ENCODE data around the gene CHCHD10.

CHCHD10 gene

GRCh38 chr22:23800297-23801237 is 32.8 kb upstream of the CHCHD10 start:
- TF ChIP-seq FOXM1 (IDR thresholded peaks at IDR 0.05; ENCODE audit: borderline replicate concordance, low read depth) (no peak), NFIC (IDR thresholded peaks at IDR 0.05) (no peak), RAD21 (IDR thresholded peaks at IDR 0.05; ENCODE audit: low read depth) (no peak), CEBPB (IDR thresholded peaks at IDR 0.05) (no peak), MAX (IDR thresholded peaks at IDR 0.05) (no peak), ZBTB7A (IDR thresholded peaks at IDR 0.05; ENCODE audit: low read depth) (no peak), USF1 (IDR thresholded peaks at IDR 0.05) (no peak)
- TF ChIP-seq, protein P1, sequence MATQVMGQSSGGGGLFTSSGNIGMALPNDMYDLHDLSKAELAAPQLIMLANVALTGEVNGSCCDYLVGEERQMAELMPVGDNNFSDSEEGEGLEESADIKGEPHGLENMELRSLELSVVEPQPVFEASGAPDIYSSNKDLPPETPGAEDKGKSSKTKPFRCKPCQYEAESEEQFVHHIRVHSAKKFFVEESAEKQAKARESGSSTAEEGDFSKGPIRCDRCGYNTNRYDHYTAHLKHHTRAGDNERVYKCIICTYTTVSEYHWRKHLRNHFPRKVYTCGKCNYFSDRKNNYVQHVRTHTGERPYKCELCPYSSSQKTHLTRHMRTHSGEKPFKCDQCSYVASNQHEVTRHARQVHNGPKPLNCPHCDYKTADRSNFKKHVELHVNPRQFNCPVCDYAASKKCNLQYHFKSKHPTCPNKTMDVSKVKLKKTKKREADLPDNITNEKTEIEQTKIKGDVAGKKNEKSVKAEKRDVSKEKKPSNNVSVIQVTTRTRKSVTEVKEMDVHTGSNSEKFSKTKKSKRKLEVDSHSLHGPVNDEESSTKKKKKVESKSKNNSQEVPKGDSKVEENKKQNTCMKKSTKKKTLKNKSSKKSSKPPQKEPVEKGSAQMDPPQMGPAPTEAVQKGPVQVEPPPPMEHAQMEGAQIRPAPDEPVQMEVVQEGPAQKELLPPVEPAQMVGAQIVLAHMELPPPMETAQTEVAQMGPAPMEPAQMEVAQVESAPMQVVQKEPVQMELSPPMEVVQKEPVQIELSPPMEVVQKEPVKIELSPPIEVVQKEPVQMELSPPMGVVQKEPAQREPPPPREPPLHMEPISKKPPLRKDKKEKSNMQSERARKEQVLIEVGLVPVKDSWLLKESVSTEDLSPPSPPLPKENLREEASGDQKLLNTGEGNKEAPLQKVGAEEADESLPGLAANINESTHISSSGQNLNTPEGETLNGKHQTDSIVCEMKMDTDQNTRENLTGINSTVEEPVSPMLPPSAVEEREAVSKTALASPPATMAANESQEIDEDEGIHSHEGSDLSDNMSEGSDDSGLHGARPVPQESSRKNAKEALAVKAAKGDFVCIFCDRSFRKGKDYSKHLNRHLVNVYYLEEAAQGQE (IDR thresholded peaks at IDR 0.05; ENCODE audit: low read depth): no peak

GRCh38 chr22:23796461-23796860 is 28.7 kb upstream of the CHCHD10 start:
- TF ChIP-seq EP300 (IDR thresholded peaks at IDR 0.05; ENCODE audit: borderline replicate concordance) (no peak), FOXM1 (IDR thresholded peaks at IDR 0.05; ENCODE audit: borderline replicate concordance, low read depth) (no peak), TCF12 (IDR thresholded peaks at IDR 0.05; ENCODE audit: low read depth) (no peak), ZBTB7A (IDR thresholded peaks at IDR 0.05; ENCODE audit: low read depth) (no peak), USF1 (IDR thresholded peaks at IDR 0.05) (no peak), NFIC (IDR thresholded peaks at IDR 0.05) (no peak), MAX (IDR thresholded peaks at IDR 0.05) (no peak)
- TF ChIP-seq, protein P1 (IDR thresholded peaks at IDR 0.05; ENCODE audit: low read depth): no peak

GRCh38 chr22:23793326-23793725 is 25.6 kb upstream of the CHCHD10 start:
- no peak for TF ChIP-seq TAF1 (IDR thresholded peaks at IDR 0.05; ENCODE audit: low read depth)
- no peak for TF ChIP-seq CEBPB (IDR thresholded peaks at IDR 0.05)
- TF ChIP-seq TEAD4 (IDR thresholded peaks at IDR 0.05): no peak
- TF ChIP-seq MAX (IDR thresholded peaks at IDR 0.05): no peak
- no peak for TF ChIP-seq FOXM1 (IDR thresholded peaks at IDR 0.05; ENCODE audit: borderline replicate concordance, low read depth)
- TF ChIP-seq YY1 (IDR thresholded peaks at IDR 0.05; ENCODE audit: low read depth): no peak
- TF ChIP-seq EGR1 (IDR thresholded peaks at IDR 0.05): no peak

- TF ChIP-seq CREB1 (IDR thresholded peaks at IDR 0.05; ENCODE audit: low read depth) (no peak), FOXM1 (IDR thresholded peaks at IDR 0.05; ENCODE audit: borderline replicate concordance, low read depth) (no peak), EGR1 (IDR thresholded peaks at IDR 0.05) (no peak), EP300 (IDR thresholded peaks at IDR 0.05; ENCODE audit: borderline replicate concordance) (no peak), TCF12 (IDR thresholded peaks at IDR 0.05; ENCODE audit: low read depth) (no peak)
These were observed 24.2 kb upstream of the CHCHD10 start for GRCh38 chr22:23791738-23792645.

DNA sequence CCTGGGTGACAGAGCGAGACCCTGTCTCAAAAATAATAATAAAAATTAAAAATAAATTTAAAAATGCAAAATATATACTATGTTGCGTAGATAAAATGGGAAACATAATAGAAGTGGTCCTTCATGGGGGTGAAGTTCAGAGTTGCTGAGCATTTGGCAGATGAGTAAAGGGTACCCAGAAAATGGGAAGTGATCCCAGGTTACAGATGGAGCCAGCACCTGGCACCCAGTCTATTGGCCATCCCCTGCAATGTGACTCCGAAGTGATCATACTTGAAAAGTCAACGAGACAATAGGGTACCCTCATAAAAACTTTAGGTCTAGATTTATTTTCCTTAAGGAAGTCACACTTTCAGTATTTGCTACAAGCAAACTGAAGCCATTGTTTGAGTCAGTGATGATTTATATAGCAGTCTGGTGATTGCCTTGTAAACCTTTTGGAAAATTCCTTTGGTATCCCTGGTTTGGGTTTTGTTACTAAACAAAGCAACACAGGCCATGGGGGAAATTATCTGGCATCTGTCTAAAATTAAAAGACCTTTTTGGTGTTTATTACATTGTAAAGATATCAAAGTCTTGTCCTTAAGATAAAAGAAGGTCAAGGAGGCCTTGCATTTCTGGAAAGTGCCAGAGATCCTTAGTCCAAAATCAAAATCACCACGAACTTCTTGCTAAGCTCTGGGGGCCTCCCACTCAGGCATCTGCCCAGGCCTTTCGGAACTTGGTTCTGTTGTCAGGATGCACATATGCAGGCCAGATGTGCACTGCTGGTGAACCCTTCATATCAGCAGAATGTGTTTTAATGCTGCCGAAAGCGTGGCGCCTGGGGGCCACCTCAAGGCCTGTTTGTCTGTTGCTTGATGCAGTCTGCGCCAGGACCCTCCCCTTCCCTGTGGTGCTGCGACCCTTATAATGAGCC is 23.3 kb upstream of the CHCHD10 start:
- no peak for TF ChIP-seq CEBPB (IDR thresholded peaks at IDR 0.05)
- no peak for TF ChIP-seq EGR1 (IDR thresholded peaks at IDR 0.05)
